Adipocyte (in vitro differentiated cells): ENCODE data around the gene ZNRF1.

Experiments
- DNase-seq: peaks from one replicate; pipeline ENCODE4 v3.0.0-alpha.2; 2015; ENCODE audit warnings: low read depth
- H3K27me3 ChIP-seq: replicated peaks from 2 replicates; pipeline ENCODE4 v1.7.0; 2013; ENCODE audit warnings: mild to moderate bottlenecking, low read length, moderate library complexity; ENCODE audit not compliant: control insufficient read depth, insufficient read depth
- H3K36me3 ChIP-seq: 2 replicates; pipeline ENCODE4 v1.7.0; 2013; ENCODE audit warnings: low read length, mild to moderate bottlenecking, moderate library complexity; ENCODE audit not compliant: control insufficient read depth, insufficient read depth, severe bottlenecking
- H3K4me1 ChIP-seq: 2 replicates; pipeline ENCODE4 v1.7.0; 2013; ENCODE audit warnings: mild to moderate bottlenecking, low read length, moderate library complexity; ENCODE audit not compliant: control insufficient read depth, insufficient read depth
- H3K4me3 ChIP-seq: 2 replicates; pipeline ENCODE4 v1.7.0; 2013; ENCODE audit warnings: mild to moderate bottlenecking, low read length, moderate library complexity
- H3K9ac ChIP-seq: 2 replicates; pipeline ENCODE4 v1.7.0; 2013; ENCODE audit warnings: mild to moderate bottlenecking, low read length, moderate library complexity
- H3K9me3 ChIP-seq: 2 replicates; pipeline ENCODE4 v1.7.0; 2013; ENCODE audit warnings: mild to moderate bottlenecking, low read length, moderate library complexity; ENCODE audit not compliant: control insufficient read depth

Gene ZNRF1

DNA sequence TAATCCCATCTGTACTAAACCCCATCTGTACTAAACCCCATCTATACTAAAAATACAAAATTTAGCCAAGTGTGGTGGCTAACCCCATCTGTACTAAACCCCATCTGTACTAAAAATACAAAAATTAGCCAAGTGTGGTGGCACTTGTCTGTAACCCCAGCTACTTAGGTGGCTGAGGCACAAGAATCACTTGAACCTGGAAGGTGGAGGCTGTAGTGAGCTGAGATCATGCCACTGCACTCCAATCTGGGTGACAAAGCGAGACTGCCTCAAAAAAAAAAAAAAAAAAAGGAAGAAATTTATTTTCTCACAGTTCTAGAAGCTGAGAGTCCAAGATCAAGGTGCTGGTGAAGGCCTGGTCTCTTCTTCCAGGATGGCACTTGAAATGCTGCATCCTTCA is 161.6 kb downstream of the ZNRF1 start:
- H3K27me3 ChIP-seq, result no peaks in the 10 kb centered on the region
- no peaks in the 10 kb centered on the region for H3K4me1 ChIP-seq
- no peak for DNase-seq
- H3K4me3 ChIP-seq, result no peak overlapping the region
- H3K9me3 ChIP-seq, result peaks cover 28% of the 10 kb centered on the region
- H3K9ac ChIP-seq, result no peak overlapping the region
- peaks cover 16% of the 10 kb centered on the region for H3K36me3 ChIP-seq
